HEK293 (cell line): ENCODE results near the gene MVD.

ENCODE experiments used
- CTCF ChIA-PET: fragments of 350-600 bp; formaldehyde crosslinking; extraction: SDS; loops from one replicate; lab custom pipeline; 2021; ENCODE audit warnings: antibody characterized with exemption; lab: Yijun Ruan, JAX
- POLR2A ChIA-PET: fragments of 300-600 bp; formaldehyde crosslinking; extraction: SDS; loops from one replicate; lab custom pipeline; 2020; ENCODE audit warnings: antibody characterized with exemption, inconsistent platforms; lab: Yijun Ruan, JAX
- H3K27ac ChIP-seq: fragments of 200-500 bp; sonication (Bioruptor generic); 2 replicates; pipeline ENCODE4 v1.5.1; 2014; ENCODE audit warnings: low read depth, low read length, control low read depth, inconsistent platforms; ENCODE audit errors: extremely low read depth
- H3K36me3 ChIP-seq, 2 experiments: fragments of 200-500 bp in 1 of 2; sonication (Bioruptor generic) in 1 of 2; 1 replicate in 1 of 2; 2 replicates in 1 of 2; pipeline ENCODE4 v1.5.1; 2014 to 2017; ENCODE audit warnings: inconsistent platforms in 2 of 2, low read length in 2 of 2; ENCODE audit not compliant: control insufficient read depth in 2 of 2, insufficient read depth in 1 of 2
- H3K4me1 ChIP-seq: fragments of 200-500 bp; sonication (Bioruptor generic); 2 replicates; pipeline ENCODE4 v1.5.1; 2014; ENCODE audit warnings: mild to moderate bottlenecking, low read length, inconsistent platforms; ENCODE audit not compliant: control insufficient read depth, insufficient read depth
- H3K4me3 ChIP-seq: 2 replicates; pipeline ENCODE4 v1.5.1; 2011; ENCODE audit warnings: low read depth, mild to moderate bottlenecking, control low read depth, low read length, moderate library complexity
- H3K9me3 ChIP-seq: fragments of 200-500 bp; sonication (Bioruptor generic); 2 replicates; pipeline ENCODE4 v1.5.1; 2014; ENCODE audit warnings: low read depth, low read length, inconsistent platforms; ENCODE audit not compliant: control insufficient read depth, insufficient read depth
- EGR2 ChIP-seq: fragments of 450-650 bp; formaldehyde crosslinking; IDR thresholded peaks from 2 replicates; pipeline ENCODE4 v1.5.1; 2016; ENCODE audit warnings: low read depth, missing biosample characterization, missing genetic modification characterization
- GLIS1 ChIP-seq: fragments of 450-650 bp; formaldehyde crosslinking; IDR thresholded peaks from 2 replicates; pipeline ENCODE4 v1.5.1; 2016; ENCODE audit warnings: missing biosample characterization, missing genetic modification characterization
- GLIS2 ChIP-seq: fragments of 450-650 bp; formaldehyde crosslinking; IDR thresholded peaks from 2 replicates; pipeline ENCODE4 v1.5.1; 2016; ENCODE audit warnings: missing biosample characterization, missing genetic modification characterization
- KLF7 ChIP-seq: fragments of 450-650 bp; formaldehyde crosslinking; IDR thresholded peaks from 2 replicates; pipeline ENCODE4 v1.5.1; 2016; ENCODE audit warnings: missing biosample characterization, missing genetic modification characterization, borderline replicate concordance
- PBX3 ChIP-seq: sonication (generic); formaldehyde crosslinking; IDR thresholded peaks from 2 replicates; pipeline ENCODE4 v1.8.1; 2022; ENCODE audit warnings: mild to moderate bottlenecking, moderate library complexity, missing genetic modification reagents
- ZBTB10 ChIP-seq: fragments of 450-650 bp; formaldehyde crosslinking; IDR thresholded peaks from 2 replicates; pipeline ENCODE4 v1.5.1; 2016; ENCODE audit warnings: missing biosample characterization, missing genetic modification characterization
- ZBTB7A ChIP-seq: fragments of 450-650 bp; formaldehyde crosslinking; IDR thresholded peaks from 2 replicates; pipeline ENCODE4 v1.5.1; 2016; ENCODE audit warnings: low read depth, missing biosample characterization, missing genetic modification characterization
- ZFHX2 ChIP-seq: fragments of 450-650 bp; formaldehyde crosslinking; conservative IDR thresholded peaks from 2 replicates; pipeline ENCODE4 v1.5.1; 2016; ENCODE audit warnings: missing biosample characterization, missing genetic modification characterization
- ZNF248 ChIP-seq: fragments of 450-650 bp; formaldehyde crosslinking; IDR thresholded peaks from 2 replicates; pipeline ENCODE4 v1.5.1; 2017; ENCODE audit warnings: missing biosample characterization, missing genetic modification characterization
- ZNF341 ChIP-seq: fragments of 450-650 bp; formaldehyde crosslinking; IDR thresholded peaks from 2 replicates; pipeline ENCODE4; 2016; ENCODE audit warnings: low read depth, missing biosample characterization, missing genetic modification characterization
- ZNF449 ChIP-seq: fragments of 450-650 bp; formaldehyde crosslinking; IDR thresholded peaks from 2 replicates; pipeline ENCODE4 v1.5.1; 2017; ENCODE audit warnings: missing biosample characterization, mild to moderate bottlenecking, missing genetic modification characterization, moderate library complexity
- ZNF521 ChIP-seq: fragments of 450-650 bp; formaldehyde crosslinking; IDR thresholded peaks from 2 replicates; pipeline ENCODE4 v1.5.1; 2017; ENCODE audit warnings: missing biosample characterization, mild to moderate bottlenecking, missing genetic modification characterization
- ZNF549 ChIP-seq: fragments of 450-650 bp; IDR thresholded peaks from 2 replicates; pipeline ENCODE4 v1.5.1; 2018; ENCODE audit warnings: missing biosample characterization, missing genetic modification characterization, mild to moderate bottlenecking, inconsistent platforms, moderate library complexity
- ZNF639 ChIP-seq: fragments of 450-650 bp; formaldehyde crosslinking; IDR thresholded peaks from 2 replicates; pipeline ENCODE4 v1.5.1; 2016; ENCODE audit warnings: missing biosample characterization, missing genetic modification characterization
- ZNF707 ChIP-seq: fragments of 450-650 bp; formaldehyde crosslinking; IDR thresholded peaks from 2 replicates; pipeline ENCODE4 v1.5.1; 2016; ENCODE audit warnings: missing biosample characterization, missing genetic modification characterization
- ZNF776 ChIP-seq: fragments of 450-650 bp; formaldehyde crosslinking; IDR thresholded peaks from 2 replicates; pipeline ENCODE4 v1.5.0; 2017; ENCODE audit warnings: missing biosample characterization, missing genetic modification characterization, borderline replicate concordance
- TF ChIP-seq, protein P1 (sequence below): fragments of 450-650 bp; formaldehyde crosslinking; IDR thresholded peaks from 2 replicates; pipeline ENCODE4 v1.5.1; 2016; ENCODE audit warnings: missing biosample characterization, missing genetic modification characterization, low read depth
- TF ChIP-seq, protein P2 (sequence below): fragments of 450-650 bp; formaldehyde crosslinking; IDR thresholded peaks from 2 replicates; pipeline ENCODE4 v1.5.1; 2016; ENCODE audit warnings: missing biosample characterization, missing genetic modification characterization
- TF ChIP-seq, protein P3 (sequence below): fragments of 450-650 bp; formaldehyde crosslinking; IDR thresholded peaks from 2 replicates; pipeline ENCODE4 v1.5.1; 2017; ENCODE audit warnings: missing biosample characterization, missing genetic modification characterization
- TF ChIP-seq, protein P4 (sequence below): fragments of 450-650 bp; formaldehyde crosslinking; IDR thresholded peaks from 2 replicates; pipeline ENCODE4 v1.5.1; 2016; ENCODE audit warnings: missing biosample characterization, missing genetic modification characterization

Gene MVD

DNA sequence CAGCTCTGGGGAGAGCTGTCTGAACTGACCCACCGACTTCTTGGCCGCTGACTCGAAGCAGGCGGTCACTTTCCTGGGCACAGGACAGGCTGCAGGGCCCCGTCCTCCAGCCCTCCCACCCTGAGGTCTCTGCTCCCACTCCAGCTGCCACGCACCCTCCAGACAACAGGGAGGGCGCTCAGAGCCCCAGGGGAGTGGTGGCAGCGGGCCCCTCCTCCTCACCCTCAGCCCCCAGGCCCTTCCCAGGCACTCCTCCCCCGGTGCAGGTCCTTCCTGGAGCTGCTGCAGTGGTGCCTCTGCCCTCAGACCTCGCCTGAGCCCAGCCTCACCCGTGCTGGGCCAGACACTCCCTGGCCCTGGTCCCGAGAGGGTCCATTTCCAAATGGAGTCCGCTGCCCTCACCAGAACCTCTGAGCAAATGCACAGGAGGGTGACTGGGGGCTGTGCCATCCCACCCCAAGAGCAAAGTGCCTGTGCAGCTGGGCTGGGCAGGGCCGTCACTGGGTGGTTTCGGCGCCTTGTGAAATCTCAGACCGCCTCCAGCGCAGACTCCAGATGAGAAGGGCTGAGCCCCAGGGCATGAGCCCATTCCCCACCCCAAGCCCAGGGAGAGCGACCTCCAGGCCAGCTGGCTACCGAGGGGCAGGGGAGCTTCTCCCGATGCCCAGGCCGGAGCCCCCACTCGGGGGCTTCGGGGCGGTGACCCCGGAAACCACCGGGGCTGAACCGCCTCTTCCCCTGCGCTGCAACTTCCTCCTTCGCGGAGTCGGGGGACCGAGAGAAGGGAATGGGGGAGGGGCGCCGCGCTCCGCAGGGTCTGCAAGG, 12.8 kb downstream of the MVD start:
- H3K9me3 ChIP-seq, result no peaks in the 10 kb centered on the region
- peak overlapping the region; percentile 73; the same call in 1 of the 2 replicates for H3K27ac ChIP-seq
- ChIA-PET CTCF (interaction anchor here (0.5 to 1.0 kb wide), 4 partner anchors 11 to 852 kb away, joined by 3 to 5 read pairs (median 4); no protein-coding TSS in a partner anchor), POLR2A (interaction anchor here (1.1 to 1.7 kb wide), 2 partner anchors 12 to 13 kb away, joined by 4 to 5 read pairs; partner anchors contain the start of genes IL17C and MVD)
- peaks cover 0 to 21% of the 10 kb centered on the region in 2 experiments; a peak in 2 of 3 replicates for H3K36me3 ChIP-seq
- peaks cover 7% of the 10 kb centered on the region; the same call in 1 of the 2 replicates for H3K4me1 ChIP-seq
- H3K4me3 ChIP-seq, result peak overlapping the region; percentile 75
- TF ChIP-seq ZNF639 (tag by site-specific recombination), result no peak
- peak; percentile 24; the same call in 1 of the 2 replicates for TF ChIP-seq GLIS1 (tag by site-specific recombination)
- no peak for TF ChIP-seq ZNF248
- peak; percentile 78 for TF ChIP-seq EGR2 (tag by site-specific recombination)
- peak; percentile 49; the same call in 1 of the 2 replicates for TF ChIP-seq GLIS2 (tag by site-specific recombination)
- no peak for TF ChIP-seq PBX3 (CRISPR knock-in tag)
- TF ChIP-seq KLF7 (tag by site-specific recombination), result no peak
- no peak for TF ChIP-seq ZNF549
- TF ChIP-seq ZNF449 (tag by site-specific recombination), result no peak
- TF ChIP-seq ZNF776, result no peak
- no peak for TF ChIP-seq ZNF521 (tag by site-specific recombination)
- peak; percentile 75 for TF ChIP-seq ZFHX2 (tag by site-specific recombination)
- TF ChIP-seq ZNF707, result no peak
- TF ChIP-seq, protein P1, sequence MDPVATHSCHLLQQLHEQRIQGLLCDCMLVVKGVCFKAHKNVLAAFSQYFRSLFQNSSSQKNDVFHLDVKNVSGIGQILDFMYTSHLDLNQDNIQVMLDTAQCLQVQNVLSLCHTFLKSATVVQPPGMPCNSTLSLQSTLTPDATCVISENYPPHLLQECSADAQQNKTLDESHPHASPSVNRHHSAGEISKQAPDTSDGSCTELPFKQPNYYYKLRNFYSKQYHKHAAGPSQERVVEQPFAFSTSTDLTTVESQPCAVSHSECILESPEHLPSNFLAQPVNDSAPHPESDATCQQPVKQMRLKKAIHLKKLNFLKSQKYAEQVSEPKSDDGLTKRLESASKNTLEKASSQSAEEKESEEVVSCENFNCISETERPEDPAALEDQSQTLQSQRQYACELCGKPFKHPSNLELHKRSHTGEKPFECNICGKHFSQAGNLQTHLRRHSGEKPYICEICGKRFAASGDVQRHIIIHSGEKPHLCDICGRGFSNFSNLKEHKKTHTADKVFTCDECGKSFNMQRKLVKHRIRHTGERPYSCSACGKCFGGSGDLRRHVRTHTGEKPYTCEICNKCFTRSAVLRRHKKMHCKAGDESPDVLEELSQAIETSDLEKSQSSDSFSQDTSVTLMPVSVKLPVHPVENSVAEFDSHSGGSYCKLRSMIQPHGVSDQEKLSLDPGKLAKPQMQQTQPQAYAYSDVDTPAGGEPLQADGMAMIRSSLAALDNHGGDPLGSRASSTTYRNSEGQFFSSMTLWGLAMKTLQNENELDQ, result no peak
- TF ChIP-seq, protein P2, sequence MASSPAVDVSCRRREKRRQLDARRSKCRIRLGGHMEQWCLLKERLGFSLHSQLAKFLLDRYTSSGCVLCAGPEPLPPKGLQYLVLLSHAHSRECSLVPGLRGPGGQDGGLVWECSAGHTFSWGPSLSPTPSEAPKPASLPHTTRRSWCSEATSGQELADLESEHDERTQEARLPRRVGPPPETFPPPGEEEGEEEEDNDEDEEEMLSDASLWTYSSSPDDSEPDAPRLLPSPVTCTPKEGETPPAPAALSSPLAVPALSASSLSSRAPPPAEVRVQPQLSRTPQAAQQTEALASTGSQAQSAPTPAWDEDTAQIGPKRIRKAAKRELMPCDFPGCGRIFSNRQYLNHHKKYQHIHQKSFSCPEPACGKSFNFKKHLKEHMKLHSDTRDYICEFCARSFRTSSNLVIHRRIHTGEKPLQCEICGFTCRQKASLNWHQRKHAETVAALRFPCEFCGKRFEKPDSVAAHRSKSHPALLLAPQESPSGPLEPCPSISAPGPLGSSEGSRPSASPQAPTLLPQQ, result 0 out of 2 replicates have a peak, but pooled peaks have one; percentile 17
- peak; percentile 93 for TF ChIP-seq ZNF341
- peak; percentile 71; the same call in 1 of the 2 replicates for TF ChIP-seq ZBTB7A (tag by site-specific recombination)
- TF ChIP-seq, protein P3, sequence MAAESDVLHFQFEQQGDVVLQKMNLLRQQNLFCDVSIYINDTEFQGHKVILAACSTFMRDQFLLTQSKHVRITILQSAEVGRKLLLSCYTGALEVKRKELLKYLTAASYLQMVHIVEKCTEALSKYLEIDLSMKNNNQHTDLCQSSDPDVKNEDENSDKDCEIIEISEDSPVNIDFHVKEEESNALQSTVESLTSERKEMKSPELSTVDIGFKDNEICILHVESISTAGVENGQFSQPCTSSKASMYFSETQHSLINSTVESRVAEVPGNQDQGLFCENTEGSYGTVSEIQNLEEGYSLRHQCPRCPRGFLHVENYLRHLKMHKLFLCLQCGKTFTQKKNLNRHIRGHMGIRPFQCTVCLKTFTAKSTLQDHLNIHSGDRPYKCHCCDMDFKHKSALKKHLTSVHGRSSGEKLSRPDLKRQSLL (tag by site-specific recombination), result no peak
- TF ChIP-seq, protein P4, sequence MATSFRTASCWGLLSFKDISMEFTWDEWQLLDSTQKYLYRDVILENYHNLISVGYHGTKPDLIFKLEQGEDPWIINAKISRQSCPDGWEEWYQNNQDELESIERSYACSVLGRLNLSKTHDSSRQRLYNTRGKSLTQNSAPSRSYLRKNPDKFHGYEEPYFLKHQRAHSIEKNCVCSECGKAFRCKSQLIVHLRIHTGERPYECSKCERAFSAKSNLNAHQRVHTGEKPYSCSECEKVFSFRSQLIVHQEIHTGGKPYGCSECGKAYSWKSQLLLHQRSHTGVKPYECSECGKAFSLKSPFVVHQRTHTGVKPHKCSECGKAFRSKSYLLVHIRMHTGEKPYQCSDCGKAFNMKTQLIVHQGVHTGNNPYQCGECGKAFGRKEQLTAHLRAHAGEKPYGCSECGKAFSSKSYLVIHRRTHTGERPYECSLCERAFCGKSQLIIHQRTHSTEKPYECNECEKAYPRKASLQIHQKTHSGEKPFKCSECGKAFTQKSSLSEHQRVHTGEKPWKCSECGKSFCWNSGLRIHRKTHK (tag by site-specific recombination), result no peak
- peak; percentile 27; the same call in 1 of the 2 replicates for TF ChIP-seq ZBTB10 (tag by site-specific recombination)
